ENCODE measurements around the gene ADAMTS14.
A peak's percentile ranks its signal among the peaks of the same experiment; 100 is the strongest.

ADAMTS14 gene

GRCh38 chr10:70799124-70799523, 126.8 kb downstream of the ADAMTS14 start:
- Histone ChIP-seq H3K27me3 (no peaks in the 10 kb centered on the region), H3K4me1 (no peaks in the 10 kb centered on the region), H3K4me3 (no peak overlapping the region), H3K36me3 (no peaks in the 10 kb centered on the region), H3K4me2 (no peak overlapping the region), H3K27ac (no peak overlapping the region), H4K20me1 (no peaks in the 10 kb centered on the region), H3K9ac (no peak overlapping the region), H3K9me3 (no peaks in the 10 kb centered on the region)
- TF ChIP-seq Cebpa-rat (IDR thresholded peaks at IDR 0.05), result no peak

DNA sequence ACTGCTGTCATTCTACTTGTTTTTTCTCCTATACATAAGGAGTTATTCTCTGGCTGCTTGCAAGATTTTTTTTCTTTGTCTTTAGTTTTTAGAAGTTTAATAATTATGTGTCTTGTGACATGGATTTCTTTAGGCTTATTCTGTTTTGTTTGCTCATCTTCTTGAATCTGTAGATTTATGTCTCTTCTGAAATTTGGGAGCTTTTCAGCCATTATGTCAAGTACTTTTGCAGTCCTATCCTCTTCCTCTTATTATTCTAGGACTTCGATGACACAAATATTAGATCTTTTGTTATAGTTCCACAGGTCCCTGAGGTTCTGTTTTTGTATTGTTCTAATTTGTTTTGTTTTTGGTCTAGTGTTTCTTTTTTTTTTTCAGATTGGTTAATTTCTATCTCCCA, 129.5 kb downstream of the ADAMTS14 start:
- Histone ChIP-seq H3K4me2 (no peak overlapping the region), H3K9ac (no peak overlapping the region), H3K36me3 (no peaks in the 10 kb centered on the region), H3K9me3 (no peaks in the 10 kb centered on the region), H3K27ac (no peak overlapping the region), H3K4me3 (no peak overlapping the region), H3K4me1 (no peaks in the 10 kb centered on the region), H4K20me1 (no peaks in the 10 kb centered on the region), H3K27me3 (no peaks in the 10 kb centered on the region)
- no peak for TF ChIP-seq Cebpa-rat (IDR thresholded peaks at IDR 0.05)

DNA sequence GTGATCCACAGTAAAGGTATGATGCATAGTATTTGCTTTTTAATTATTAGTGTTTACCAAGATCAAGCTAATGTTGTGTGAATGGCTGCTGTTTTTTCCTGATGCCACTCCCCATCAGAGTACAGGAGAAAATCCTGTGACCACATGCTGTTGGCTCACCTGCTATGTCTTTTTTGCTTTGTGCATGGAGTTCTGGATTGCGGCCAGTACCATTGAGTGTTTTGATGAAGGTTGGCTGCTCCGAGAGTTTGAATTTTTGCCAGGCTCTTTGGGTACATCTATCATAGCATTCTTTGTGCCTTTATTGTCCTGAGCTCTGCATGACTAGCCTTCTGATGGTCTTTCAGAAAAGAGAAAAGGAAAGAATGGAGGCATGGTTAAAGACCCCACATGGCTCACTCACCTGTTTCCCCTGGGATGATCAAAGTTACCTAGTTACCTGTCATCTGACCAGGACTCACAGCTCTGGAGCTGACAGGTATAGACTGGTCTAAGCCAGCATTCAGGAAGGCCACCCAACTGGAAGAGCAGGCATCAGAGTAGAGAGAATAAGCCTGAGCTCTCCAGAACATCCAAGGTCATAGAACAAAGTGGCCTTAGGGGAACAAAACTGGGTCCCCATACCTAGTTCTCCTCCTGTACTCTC, 131.6 kb downstream of the ADAMTS14 start:
- Histone ChIP-seq H3K9ac (no peak overlapping the region), H3K27ac (no peak overlapping the region), H3K27me3 (no peaks in the 10 kb centered on the region), H4K20me1 (no peaks in the 10 kb centered on the region), H3K4me3 (no peak overlapping the region), H3K4me1 (peaks cover 3% of the 10 kb centered on the region), H3K4me2 (no peak overlapping the region), H3K9me3 (no peaks in the 10 kb centered on the region), H3K36me3 (no peaks in the 10 kb centered on the region)
- TF ChIP-seq Cebpa-rat (IDR thresholded peaks at IDR 0.05), result no peak

- H3K27ac ChIP-seq, result no peak overlapping the region
- no peak overlapping the region for H3K4me3 ChIP-seq
- no peaks in the 10 kb centered on the region for H4K20me1 ChIP-seq
- no peak for TF ChIP-seq Cebpa-rat (IDR thresholded peaks at IDR 0.05)
- H3K36me3 ChIP-seq, result no peaks in the 10 kb centered on the region
- no peak overlapping the region for H3K9ac ChIP-seq
- no peak overlapping the region for H3K4me2 ChIP-seq
- H3K9me3 ChIP-seq, result no peaks in the 10 kb centered on the region
- no peaks in the 10 kb centered on the region for H3K27me3 ChIP-seq
- H3K4me1 ChIP-seq, result peaks cover 8% of the 10 kb centered on the region
Measured at GRCh38 chr10:70804421-70804808, 132.1 kb downstream of the ADAMTS14 start.

GRCh38 chr10:70805619-70806215, 133.4 kb downstream of the ADAMTS14 start:
- Histone ChIP-seq H3K4me2 (no peak overlapping the region), H3K36me3 (no peaks in the 10 kb centered on the region), H3K27ac (no peak overlapping the region), H3K9me3 (no peaks in the 10 kb centered on the region), H3K4me1 (peaks cover 18% of the 10 kb centered on the region), H3K9ac (no peak overlapping the region), H3K27me3 (no peaks in the 10 kb centered on the region), H3K4me3 (no peak overlapping the region), H4K20me1 (no peaks in the 10 kb centered on the region)
- no peak for TF ChIP-seq Cebpa-rat (IDR thresholded peaks at IDR 0.05)

DNA sequence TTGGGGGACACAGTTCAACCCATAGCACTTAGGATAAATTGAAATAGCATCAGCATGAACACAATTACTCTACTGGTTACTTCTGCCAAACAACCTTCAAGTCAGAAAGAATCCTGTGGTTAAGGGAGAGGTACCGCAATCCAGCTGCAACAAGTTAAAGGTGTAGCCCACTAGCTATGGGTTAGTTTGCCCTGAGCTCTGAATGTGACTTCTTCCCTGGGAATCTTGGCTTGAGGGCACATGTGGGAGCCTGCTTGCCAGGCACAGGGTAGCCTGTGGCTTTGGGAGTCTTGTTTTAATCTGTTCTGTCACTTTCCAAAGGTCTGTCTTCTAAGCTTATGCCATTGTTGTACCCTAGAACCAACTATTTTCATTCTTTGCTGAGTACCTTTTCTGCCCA, 134.5 kb downstream of the ADAMTS14 start:
- H3K4me3 ChIP-seq, result no peak overlapping the region
- no peaks in the 10 kb centered on the region for H3K9me3 ChIP-seq
- H3K4me2 ChIP-seq, result no peak overlapping the region
- H4K20me1 ChIP-seq, result no peaks in the 10 kb centered on the region
- TF ChIP-seq Cebpa-rat (IDR thresholded peaks at IDR 0.05), result no peak
- H3K9ac ChIP-seq, result no peak overlapping the region
- no peaks in the 10 kb centered on the region for H3K36me3 ChIP-seq
- no peaks in the 10 kb centered on the region for H3K27me3 ChIP-seq
- no peak overlapping the region for H3K27ac ChIP-seq
- H3K4me1 ChIP-seq, result peaks cover 18% of the 10 kb centered on the region

GRCh38 chr10:70807556-70807955, 135.2 kb downstream of the ADAMTS14 start:
- no peak overlapping the region for H3K9ac ChIP-seq
- H3K4me3 ChIP-seq, result no peak overlapping the region
- peaks cover 18% of the 10 kb centered on the region for H3K4me1 ChIP-seq
- no peaks in the 10 kb centered on the region for H3K9me3 ChIP-seq
- TF ChIP-seq Cebpa-rat (IDR thresholded peaks at IDR 0.05), result no peak
- H3K27me3 ChIP-seq, result no peaks in the 10 kb centered on the region
- H3K27ac ChIP-seq, result no peak overlapping the region
- H3K4me2 ChIP-seq, result no peak overlapping the region
- H3K36me3 ChIP-seq, result no peaks in the 10 kb centered on the region
- H4K20me1 ChIP-seq, result no peaks in the 10 kb centered on the region

GRCh38 chr10:70809011-70809611, 136.8 kb downstream of the ADAMTS14 start:
- Histone ChIP-seq H3K36me3 (no peaks in the 10 kb centered on the region), H3K4me1 (peaks cover 18% of the 10 kb centered on the region), H3K9ac (no peak overlapping the region), H3K9me3 (no peaks in the 10 kb centered on the region), H3K27ac (no peak overlapping the region), H4K20me1 (no peaks in the 10 kb centered on the region), H3K4me2 (peak overlapping the region; percentile 31), H3K27me3 (no peaks in the 10 kb centered on the region), H3K4me3 (no peak overlapping the region)
- TF ChIP-seq Cebpa-rat (IDR thresholded peaks at IDR 0.05), result no peak

DNA sequence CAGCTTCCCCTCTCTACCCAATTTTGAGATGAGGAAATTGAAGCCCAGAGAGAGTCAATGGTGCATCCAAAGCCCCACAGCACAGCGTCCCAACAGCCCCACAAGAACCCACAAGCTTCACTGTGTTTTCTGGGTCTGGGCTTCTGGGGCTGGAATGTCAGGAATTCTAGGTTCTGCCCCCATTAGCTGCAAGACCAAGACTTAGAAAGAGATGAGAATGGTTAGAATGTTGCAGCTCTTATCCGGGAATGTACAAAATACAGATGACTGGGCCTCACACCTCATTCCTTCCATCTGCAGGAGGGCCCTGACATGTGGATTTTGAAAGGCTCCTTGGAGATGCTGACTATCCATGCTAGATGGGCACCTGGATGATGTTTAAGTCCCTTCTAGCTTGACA, 137.4 kb downstream of the ADAMTS14 start:
- H3K4me2 ChIP-seq, result peak overlapping the region; percentile 27
- H3K9ac ChIP-seq, result no peak overlapping the region
- no peak for TF ChIP-seq Cebpa-rat (IDR thresholded peaks at IDR 0.05)
- H3K27ac ChIP-seq, result no peak overlapping the region
- peaks cover 18% of the 10 kb centered on the region for H3K4me1 ChIP-seq
- no peaks in the 10 kb centered on the region for H3K9me3 ChIP-seq
- no peaks in the 10 kb centered on the region for H3K27me3 ChIP-seq
- H3K4me3 ChIP-seq, result no peak overlapping the region
- no peaks in the 10 kb centered on the region for H4K20me1 ChIP-seq
- H3K36me3 ChIP-seq, result no peaks in the 10 kb centered on the region

DNA sequence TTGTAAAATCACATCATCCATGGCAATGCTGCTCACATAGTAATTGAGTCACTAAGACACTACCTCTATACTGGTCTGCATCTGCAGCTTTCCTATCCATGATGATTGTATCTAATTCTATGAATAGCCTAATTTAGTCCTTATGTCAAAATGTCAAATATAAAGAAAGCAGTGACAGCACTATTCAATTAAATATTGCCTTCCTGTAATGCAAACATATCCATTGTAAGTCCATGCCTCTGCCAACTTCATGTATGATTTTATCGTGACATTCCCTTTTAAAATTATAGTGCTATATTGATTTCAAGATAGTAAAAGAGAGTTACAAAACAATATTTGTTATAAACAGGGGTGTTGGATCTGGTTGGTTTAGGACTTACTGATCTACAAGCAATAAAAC, 138.7 kb downstream of the ADAMTS14 start:
- Histone ChIP-seq H3K9me3 (no peaks in the 10 kb centered on the region), H3K4me1 (peaks cover 24% of the 10 kb centered on the region), H4K20me1 (no peaks in the 10 kb centered on the region), H3K4me3 (no peak overlapping the region), H3K27me3 (no peaks in the 10 kb centered on the region), H3K4me2 (no peak overlapping the region), H3K9ac (no peak overlapping the region), H3K36me3 (no peaks in the 10 kb centered on the region), H3K27ac (no peak overlapping the region)
- no peak for TF ChIP-seq Cebpa-rat (IDR thresholded peaks at IDR 0.05)
